Measurements from ENCODE around the gene METTL2A.
"Not testable (repeated sequence)": the region's sequence is repeated elsewhere in the genome, so short reads cannot be mapped to it uniquely, and the experiment has no call there.

METTL2A gene
- 8.6 to 20.2 (median 15.3) reads per million in 17 experiments for total RNA-seq

- DNase-seq = peak; percentile 84 to 92 (median 90)
These were observed at the start of gene METTL2A for GRCh38 chr17:62423647-62424461. METTL2A (plus strand) TSS chr17:62423897; CDS start chr17:62423903, 6 bp downstream.

- DNase-seq = no peak
These were observed 43.4 kb upstream of the METTL2A start, which contains the start of gene EFCAB3 for GRCh38 chr17:62380253-62380652. EFCAB3 (plus strand) TSS chr17:62380553; CDS start chr17:62382980, 2,427 bp downstream.

GRCh38 chr17:62381561-62381960, 42.1 kb upstream of the METTL2A start:
- no peak for DNase-seq

GRCh38 chr17:62388856-62389255, 34.8 kb upstream of the METTL2A start:
- DNase-seq = peak; percentile 3 to 29 (median 18)

GRCh38 chr17:62392908-62393307, 30.8 kb upstream of the METTL2A start:
- no peak for DNase-seq

GRCh38 chr17:62398891-62399290, 24.8 kb upstream of the METTL2A start:
- no peak for DNase-seq

- no peak for DNase-seq
These were observed 18.2 kb upstream of the METTL2A start for GRCh38 chr17:62405451-62405850.

GRCh38 chr17:62413090-62413489, 10.6 kb upstream of the METTL2A start:
- not testable (repeated sequence) for DNase-seq

GRCh38 chr17:62426214-62426613, 2.5 kb downstream of the METTL2A start:
- DNase-seq = not testable (repeated sequence)

- not testable (repeated sequence) for DNase-seq
These were observed 11.6 kb downstream of the METTL2A start for GRCh38 chr17:62435251-62435650.

- DNase-seq = not testable (repeated sequence)
These were observed 17.5 kb downstream of the METTL2A start for GRCh38 chr17:62441181-62441580.

- no peak for DNase-seq
These were observed 20.4 kb downstream of the METTL2A start for GRCh38 chr17:62444063-62444462.

- DNase-seq = not testable (repeated sequence)
These were observed 22.1 kb downstream of the METTL2A start for GRCh38 chr17:62445791-62446190.

GRCh38 chr17:62452195-62452594, 28.5 kb downstream of the METTL2A start:
- peak; percentile 29 to 72 (median 52) for DNase-seq

GRCh38 chr17:62453041-62453440, 29.3 kb downstream of the METTL2A start:
- not testable (repeated sequence) for DNase-seq

- DNase-seq = not testable (repeated sequence)
These were observed 30.0 kb downstream of the METTL2A start for GRCh38 chr17:62453656-62454055.

GRCh38 chr17:62454111-62454510, 30.4 kb downstream of the METTL2A start:
- DNase-seq = not testable (repeated sequence)

GRCh38 chr17:62456016-62456415, 32.3 kb downstream of the METTL2A start:
- no peak for DNase-seq

GRCh38 chr17:62458483-62458882, 34.8 kb downstream of the METTL2A start:
- DNase-seq = not testable (repeated sequence)

GRCh38 chr17:62464422-62464821, 40.7 kb downstream of the METTL2A start:
- DNase-seq = not testable (repeated sequence)

- not testable (repeated sequence) for DNase-seq
These were observed 41.6 kb downstream of the METTL2A start for GRCh38 chr17:62465271-62465670.

- peak; percentile 70 to 85 (median 74) for DNase-seq
These were observed 47.1 kb downstream of the METTL2A start for GRCh38 chr17:62470666-62471379.

- DNase-seq = not testable (repeated sequence)
These were observed 47.7 kb downstream of the METTL2A start for GRCh38 chr17:62471380-62471880.

Measured in suppressor macrophage (primary cell).